H1 (cell line): ENCODE results near the gene APOL2. TPM values are rescaled to one million over a fixed set of nuclear protein-coding genes. Genes with fewer than 3 reads are reported as not detected.
"Not testable (repeated sequence)": the region's sequence is repeated elsewhere in the genome, so short reads cannot be mapped to it uniquely, and the experiment has no call there.

Source experiments
- CTCF ChIA-PET: fragments of 300-600 bp; sonication (Branson Sonifier 250); formaldehyde crosslinking; loops from one replicate; lab custom pipeline; 2021; ENCODE audit not compliant: partially characterized antibody; lab: Charles Lee
- POLR2A ChIA-PET: fragments of 300-600 bp; sonication (Branson Sonifier 250); formaldehyde crosslinking; loops from one replicate; lab custom pipeline; 2021; ENCODE audit warnings: inconsistent platforms; ENCODE audit not compliant: partially characterized antibody; lab: Charles Lee
- DNase-seq, 2 experiments: peaks; one replicate each; pipeline versions ENCODE4 v3.0.0 to v3.0.0-alpha.2; 2010 to 2022; ENCODE audit warnings: low spot score in 2 of 2, low read depth in 1 of 2, mixed read lengths in 1 of 2
- FAIRE-seq: peaks from 2 replicates; lab custom pipeline; 2011; peaks lifted over from hg19 to GRCh38; lab: Jason Lieb, UNC
- H2AFZ ChIP-seq: 2 replicates; pipeline ENCODE4 v1.8.1; 2012; ENCODE audit warnings: low read length, inconsistent platforms
- H2AK5ac ChIP-seq: 2 replicates; pipeline ENCODE4 v1.6.1; 2013; ENCODE audit warnings: low read depth, low read length
- H2BK120ac ChIP-seq: replicated peaks from 2 replicates; pipeline ENCODE3; 2013; ENCODE audit warnings: low read depth, low read length, inconsistent platforms
- H2BK12ac ChIP-seq: 2 replicates; pipeline ENCODE4 v1.6.1; 2013; ENCODE audit warnings: low read depth, low read length
- H2BK15ac ChIP-seq: 2 replicates; pipeline ENCODE4 v1.6.1; 2013; ENCODE audit warnings: low read length
- H2BK20ac ChIP-seq: 2 replicates; pipeline ENCODE4 v1.6.1; 2013; ENCODE audit warnings: low read length
- H2BK5ac ChIP-seq: 2 replicates; pipeline ENCODE4 v1.6.1; 2013; ENCODE audit warnings: low read depth, low read length
- H3K14ac ChIP-seq: 2 replicates; pipeline ENCODE4 v1.6.1; 2013; ENCODE audit warnings: inconsistent platforms; ENCODE audit not compliant: insufficient read length
- H3K18ac ChIP-seq: 2 replicates; pipeline ENCODE4 v1.6.1; 2013; ENCODE audit warnings: low read length; ENCODE audit errors: extremely low read depth
- H3K23ac ChIP-seq: 2 replicates; pipeline ENCODE4 v1.6.1; 2013; ENCODE audit warnings: inconsistent platforms; ENCODE audit not compliant: insufficient read length
- H3K23me2 ChIP-seq: 2 replicates; pipeline ENCODE4 v1.6.1; 2013; ENCODE audit warnings: low read depth, low read length
- H3K27ac ChIP-seq: 2 replicates; pipeline ENCODE4 v1.6.1; 2011; ENCODE audit warnings: low read depth, low read length, inconsistent platforms
- H3K27me3 ChIP-seq, 4 experiments: replicated peaks in 1 of 4; 1 replicate in 1 of 4; 2 replicates in 3 of 4; pipeline versions ENCODE4 v1.6.1 to v1.8.1; 2011 to 2013; ENCODE audit warnings: low read length in 3 of 4, mild to moderate bottlenecking in 3 of 4, inconsistent platforms in 2 of 4, mixed read lengths in 2 of 4, moderate library complexity in 1 of 4; ENCODE audit not compliant: control insufficient read depth in 3 of 4, insufficient read depth in 3 of 4; ENCODE audit errors: extremely low read depth in 1 of 4
- H3K36me3 ChIP-seq, 4 experiments: 2 replicates each; pipeline versions ENCODE4 v1.6.1 to v1.8.1; 2011 to 2013; ENCODE audit warnings: mild to moderate bottlenecking in 4 of 4, low read length in 3 of 4, moderate library complexity in 2 of 4, control low read depth in 1 of 4, inconsistent platforms in 1 of 4; ENCODE audit not compliant: insufficient read depth in 4 of 4, control insufficient read depth in 2 of 4
- H3K4ac ChIP-seq: replicated peaks from 2 replicates; pipeline ENCODE3; 2013; ENCODE audit warnings: low read length, low read depth, mixed read lengths, inconsistent platforms; ENCODE audit not compliant: insufficient read length
- H3K4me1 ChIP-seq, 4 experiments: replicated peaks in 1 of 4; 1 replicate in 1 of 4; 2 replicates in 3 of 4; pipeline versions ENCODE4 v1.6.1 to v1.8.1; 2011 to 2013; ENCODE audit warnings: low read length in 3 of 4, inconsistent platforms in 2 of 4, mixed read lengths in 1 of 4; ENCODE audit not compliant: insufficient read depth in 4 of 4, control insufficient read depth in 3 of 4
- H3K4me2 ChIP-seq, 2 experiments: 2 replicates each; pipeline versions ENCODE4 v1.6.1 to v1.8.1; 2011 to 2013; ENCODE audit warnings: low read depth in 2 of 2, low read length in 2 of 2, control low read depth in 1 of 2, inconsistent platforms in 1 of 2, mild to moderate bottlenecking in 1 of 2; ENCODE audit not compliant: insufficient read depth in 1 of 2
- H3K4me3 ChIP-seq, 4 experiments: fragments of 200-600, 300-600 bp in 1 of 4; sonication (generic), shearing (Covaris generic), sonication (Bioruptor Twin) in 1 of 4; 2 replicates each; pipeline versions ENCODE4 v1.5.1 to v1.8.1; 2011 to 2016; ENCODE audit warnings: low read length in 4 of 4, low read depth in 3 of 4, control low read depth in 2 of 4, inconsistent platforms in 2 of 4, mild to moderate bottlenecking in 2 of 4, mixed read lengths in 1 of 4, moderate library complexity in 1 of 4; ENCODE audit not compliant: insufficient read depth in 2 of 4; ENCODE audit errors: extremely low read depth in 1 of 4
- H3K56ac ChIP-seq: replicated peaks from 2 replicates; pipeline ENCODE3; 2013; ENCODE audit warnings: low read depth, mild to moderate bottlenecking, mixed read lengths, low read length, inconsistent platforms; ENCODE audit not compliant: insufficient read length
- H3K79me1 ChIP-seq: 2 replicates; pipeline ENCODE4 v1.6.1; 2013; ENCODE audit warnings: low read depth, low read length, control low read depth
- H3K79me2 ChIP-seq, 2 experiments: 2 replicates each; pipeline versions ENCODE4 v1.6.1 to v1.8.1; 2012 to 2013; ENCODE audit warnings: low read length in 2 of 2, mild to moderate bottlenecking in 2 of 2, inconsistent platforms in 1 of 2; ENCODE audit not compliant: insufficient read depth in 2 of 2, control insufficient read depth in 1 of 2
- H3K9ac ChIP-seq, 4 experiments: replicated peaks in 1 of 4; 1 replicate in 1 of 4; 2 replicates in 3 of 4; pipeline versions ENCODE4 v1.6.1 to v1.8.1; 2011 to 2013; ENCODE audit warnings: low read depth in 3 of 4, low read length in 3 of 4, control low read depth in 2 of 4, mild to moderate bottlenecking in 2 of 4, moderate library complexity in 2 of 4, inconsistent platforms in 1 of 4; ENCODE audit errors: extremely low read depth in 1 of 4
- H3K9me3 ChIP-seq, 2 experiments: 2 replicates each; pipeline versions ENCODE4 v1.6.1 to v1.8.1; 2012 to 2013; ENCODE audit warnings: mild to moderate bottlenecking in 2 of 2, moderate library complexity in 2 of 2, control low read depth in 1 of 2, inconsistent platforms in 1 of 2, low read depth in 1 of 2, low read length in 1 of 2, mixed read lengths in 1 of 2; ENCODE audit not compliant: insufficient read depth in 2 of 2
- H4K20me1 ChIP-seq, 2 experiments: replicated peaks in 1 of 2; 2 replicates each; pipeline versions ENCODE3 to v1.8.1; 2011 to 2013; ENCODE audit warnings: inconsistent platforms in 2 of 2, low read length in 2 of 2, mild to moderate bottlenecking in 1 of 2; ENCODE audit not compliant: insufficient read depth in 2 of 2, control insufficient read depth in 1 of 2
- H4K5ac ChIP-seq: 2 replicates; pipeline ENCODE4 v1.6.1; 2013; ENCODE audit warnings: low read length, low read depth, mixed read lengths, inconsistent platforms; ENCODE audit not compliant: insufficient read length
- H4K8ac ChIP-seq: 2 replicates; pipeline ENCODE4 v1.8.0; 2013; ENCODE audit warnings: mild to moderate bottlenecking, moderate library complexity, low read length, inconsistent platforms; ENCODE audit not compliant: insufficient read depth; ENCODE audit errors: extremely low read depth
- H4K91ac ChIP-seq: replicated peaks from 2 replicates; pipeline ENCODE3; 2013; ENCODE audit warnings: low read length, mixed read lengths, inconsistent platforms; ENCODE audit not compliant: insufficient read length
- WGBS, 2 experiments: shearing (Covaris generic) in 1 of 2; methylation state at CpG; one replicate each; pipeline versions ENCODE4 v1.1.6 to v1.1.7; 2013 to 2015; ENCODE audit warnings: low lambda C conversion rate in 2 of 2, mixed read lengths in 2 of 2, inconsistent platforms in 1 of 2, low coverage in 1 of 2, missing lambda C conversion rate in 1 of 2; ENCODE audit not compliant: insufficient replicate concordance in 2 of 2, insufficient coverage in 1 of 2, insufficient read length in 1 of 2; ENCODE audit errors: extremely low coverage in 1 of 2, missing lambda C conversion rate in 1 of 2; 5-methylcytosine and 5-hydroxymethylcytosine counted together
- polyA plus RNA-seq, 7 experiments: library from polyadenylated mRNA; depleted of rRNA in 3 of 7; stranded (reverse) in 5 of 7; unstranded in 2 of 7; fragments of >200 nt in 5 of 7; fragments of 200-250 nt in 2 of 7; gene quantifications; 1 replicate in 5 of 7; 2 replicates in 1 of 7; 4 replicates in 1 of 7; pipeline versions ENCODE4 v1.2.1 to v1.2.3, GENCODE V29; 2011 to 2013; ENCODE audit warnings: missing spikeins in 2 of 7, mixed read lengths in 2 of 7
- total RNA-seq: library from RNA; stranded (reverse); fragmentation: NEBNext Ultra II Directional; extraction: Animal tissue kit (Norgen Biotek cat#: 25700); gene quantifications from 2 replicates; pipeline ENCODE4 v1.2.1, GENCODE V29; 2021

APOL2 gene
- total and polyA plus RNA-seq, 2 of the 8 experiments (the other 6 are each of a cell fraction or from before 2014, with no cell fraction given): 8.1 to 11.0 TPM

DNA sequence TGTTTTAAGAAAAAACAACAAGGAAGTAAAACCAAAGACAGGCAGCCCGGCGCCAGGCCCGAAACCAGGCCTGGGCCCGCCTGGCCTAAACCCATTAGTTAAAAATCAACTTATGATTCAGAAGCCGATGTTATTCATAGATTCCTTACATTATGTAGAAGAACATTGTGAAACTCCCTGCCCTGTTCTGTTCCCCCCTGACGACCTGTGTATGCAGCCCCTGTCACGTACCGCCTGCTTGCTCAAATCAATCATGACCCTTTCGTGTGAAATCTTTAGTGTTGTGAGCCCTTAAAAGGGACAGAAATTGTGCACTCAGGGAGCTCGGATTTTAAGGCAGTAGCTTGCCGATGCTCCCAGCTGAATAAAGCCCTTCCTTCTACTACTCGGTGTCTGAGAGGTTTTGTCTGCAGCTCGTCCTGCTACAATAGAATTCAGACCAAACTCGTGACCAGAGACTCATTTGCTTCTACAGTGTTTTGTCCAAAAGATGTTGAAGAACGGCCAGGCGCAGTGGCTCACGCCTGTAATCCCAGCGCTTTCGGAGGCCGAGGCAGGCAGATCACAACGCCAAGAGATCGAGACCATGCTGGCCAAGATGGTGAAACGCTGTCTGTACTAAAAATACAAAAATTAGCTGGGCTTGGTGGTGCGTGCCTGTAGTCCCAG is 11.1 kb upstream of the APOL2 start:
- H2BK12ac ChIP-seq, H4K20me1 ChIP-seq, H3K27me3 ChIP-seq, H3K9ac ChIP-seq, H2BK120ac ChIP-seq, H2BK15ac ChIP-seq, POLR2A ChIA-PET, H2BK5ac ChIP-seq, H3K18ac ChIP-seq, H2AFZ ChIP-seq, H3K79me2 ChIP-seq, H3K4me1 ChIP-seq, H2BK20ac ChIP-seq, H3K4me2 ChIP-seq, H4K8ac ChIP-seq, FAIRE-seq, H3K4ac ChIP-seq, H3K56ac ChIP-seq, H3K79me1 ChIP-seq, H3K23me2 ChIP-seq, H3K23ac ChIP-seq, H3K14ac ChIP-seq, H2AK5ac ChIP-seq, H3K4me3 ChIP-seq, H3K27ac ChIP-seq, H4K5ac ChIP-seq, H4K91ac ChIP-seq, H3K36me3 ChIP-seq, DNase-seq, H3K9me3 ChIP-seq: not testable (repeated sequence)
- 90% methylated on average over 24 of the region's 24 CpGs; no CpG with 5 or more reads in 1 of the 2 experiments for WGBS, 2 experiments
- CTCF ChIA-PET: interaction anchor here (1.2 to 3.1 kb wide), 6 partner anchors 11 to 55 kb away, joined by 3 to 16 read pairs (median 4); partner anchors contain the start of gene APOL2
